ENCODE results near the gene LIN7C.

DNA sequence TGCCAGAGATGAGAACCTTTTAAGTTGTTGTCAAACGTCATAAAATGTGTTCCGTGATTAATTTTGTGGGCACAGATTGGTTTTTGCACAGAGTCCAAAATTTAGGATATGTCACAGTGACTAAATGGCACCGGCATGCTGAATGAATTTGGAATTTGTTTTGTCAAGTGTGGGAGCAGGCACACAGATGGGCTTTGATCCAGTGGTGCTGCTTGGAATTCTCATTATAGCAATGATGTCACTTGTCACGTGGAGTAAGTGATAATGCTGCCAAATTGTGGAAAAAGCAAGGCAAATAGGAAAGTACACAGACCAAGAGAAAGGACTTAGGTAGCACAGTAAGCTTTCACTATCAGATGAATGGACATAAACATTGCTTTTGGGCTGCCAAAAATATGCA lies 8.0 kb upstream of the LIN7C start:
- TF ChIP-seq CTCF (IDR thresholded peaks at IDR 0.05; ENCODE audit: low read depth, low read length, poor library complexity, severe bottlenecking) (no peak), EZH2phosphoT487 (IDR thresholded peaks at IDR 0.05; ENCODE audit: borderline replicate concordance, low read length) (no peak)

Measured in DOHH2 (cell line).